ENCODE data around the gene C19orf33.
"Not testable (repeated sequence)": the region's sequence is repeated elsewhere in the genome, so short reads cannot be mapped to it uniquely, and the experiment has no call there.

C19orf33 gene

GRCh38 chr19:38303517-38304351 is at the start of gene C19orf33:
C19orf33 (plus strand) TSS chr19:38304251; CDS start chr19:38304262, 11 bp downstream.
- DNase-seq = no peak

GRCh38 chr19:38255383-38256014 is 48.6 kb upstream of the C19orf33 start:
- DNase-seq = no peak

DNA sequence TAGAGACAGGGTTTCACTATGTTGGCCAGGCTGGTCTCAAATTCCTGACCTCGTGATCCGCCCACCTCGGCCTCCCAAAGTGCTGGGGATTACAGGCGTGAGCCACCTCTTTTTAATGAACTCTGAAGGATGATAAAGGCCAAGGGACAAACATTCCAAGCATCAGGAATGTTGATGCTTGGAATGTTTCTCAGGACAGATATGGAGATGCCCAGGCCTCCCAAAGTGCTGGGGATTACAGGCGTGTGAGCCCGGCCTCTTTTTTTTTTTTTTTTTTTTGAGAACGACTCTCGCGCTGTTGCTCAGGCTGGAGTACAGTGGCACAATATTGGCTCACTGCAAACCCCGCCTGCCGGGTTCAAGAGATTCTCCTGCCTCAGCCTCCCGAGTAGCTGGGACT is 42.1 kb upstream of the C19orf33 start:
- not testable (repeated sequence) for DNase-seq

DNA sequence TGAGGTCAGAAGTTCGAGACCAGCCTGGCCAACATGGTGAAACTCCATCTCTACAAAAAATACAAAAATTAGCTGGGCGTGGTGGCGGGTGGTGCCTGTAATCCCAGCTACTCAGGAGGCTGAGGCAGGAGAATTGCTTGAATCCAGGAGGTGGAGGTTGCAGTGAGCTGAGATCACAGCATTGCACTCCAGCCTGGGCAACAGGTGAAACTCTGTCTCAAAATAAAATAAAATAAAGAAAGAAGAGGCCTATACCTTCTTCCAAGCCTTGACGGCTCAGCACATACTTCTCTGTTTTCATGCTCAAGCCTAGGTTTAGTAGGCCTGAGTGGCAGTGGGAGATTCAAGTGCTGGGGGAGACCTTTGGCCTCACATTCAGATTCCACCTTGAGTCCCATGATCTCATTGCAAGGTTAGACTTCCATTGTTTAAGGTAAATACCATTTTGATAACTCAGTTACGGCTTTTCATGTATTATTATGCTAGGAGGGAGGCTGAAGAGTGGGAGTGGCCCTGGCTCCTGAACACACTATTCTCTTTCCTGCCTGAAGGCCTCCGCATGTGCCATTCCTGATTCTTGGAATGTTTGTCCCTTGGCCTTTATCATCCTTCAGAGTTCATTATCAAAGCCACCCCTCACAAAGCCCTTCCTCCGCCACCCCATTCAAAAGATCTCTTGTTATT is 41.3 kb upstream of the C19orf33 start:
- no peak for DNase-seq

GRCh38 chr19:38263689-38264485 is 40.2 kb upstream of the C19orf33 start:
- DNase-seq = peak; percentile 99

GRCh38 chr19:38264486-38265212 is 39.4 kb upstream of the C19orf33 start, which contains the start of gene SPINT2:
SPINT2 (plus strand) TSS chr19:38264573; CDS start chr19:38264893, 320 bp downstream.
- peak; percentile 99 for DNase-seq

DNA sequence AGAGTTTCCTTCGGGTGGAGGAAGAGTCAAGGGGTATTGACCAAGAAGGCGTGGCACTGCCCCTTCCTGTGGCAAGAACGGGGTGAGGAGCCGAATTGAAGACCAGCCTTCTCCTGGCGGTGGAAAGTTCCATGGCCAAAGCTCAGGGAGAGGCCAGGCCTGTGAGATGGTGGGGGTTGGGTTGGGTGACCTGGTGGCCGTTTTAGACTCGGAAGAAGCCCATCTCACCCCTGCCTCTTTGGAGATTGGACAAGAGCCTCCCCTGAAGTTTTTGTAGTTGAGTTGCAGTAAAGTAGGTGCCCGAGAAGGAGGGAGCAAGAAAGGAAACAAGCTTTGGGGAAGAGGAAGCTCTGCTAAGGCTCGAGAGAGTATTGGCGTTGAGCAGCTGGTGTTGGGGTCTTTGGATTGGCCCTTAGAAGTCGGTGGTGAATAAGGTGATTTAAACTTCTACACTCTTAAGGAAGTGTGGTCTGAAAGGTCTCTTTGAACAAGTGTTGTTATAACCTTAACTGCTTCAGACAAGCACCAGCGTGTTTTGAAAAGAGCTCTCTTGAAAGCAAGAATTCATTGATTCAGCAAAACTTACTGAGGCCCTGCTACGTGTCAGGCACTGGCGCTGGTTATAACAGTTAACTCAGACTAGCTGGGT is 38.7 kb upstream of the C19orf33 start:
- DNase-seq = no peak

DNA sequence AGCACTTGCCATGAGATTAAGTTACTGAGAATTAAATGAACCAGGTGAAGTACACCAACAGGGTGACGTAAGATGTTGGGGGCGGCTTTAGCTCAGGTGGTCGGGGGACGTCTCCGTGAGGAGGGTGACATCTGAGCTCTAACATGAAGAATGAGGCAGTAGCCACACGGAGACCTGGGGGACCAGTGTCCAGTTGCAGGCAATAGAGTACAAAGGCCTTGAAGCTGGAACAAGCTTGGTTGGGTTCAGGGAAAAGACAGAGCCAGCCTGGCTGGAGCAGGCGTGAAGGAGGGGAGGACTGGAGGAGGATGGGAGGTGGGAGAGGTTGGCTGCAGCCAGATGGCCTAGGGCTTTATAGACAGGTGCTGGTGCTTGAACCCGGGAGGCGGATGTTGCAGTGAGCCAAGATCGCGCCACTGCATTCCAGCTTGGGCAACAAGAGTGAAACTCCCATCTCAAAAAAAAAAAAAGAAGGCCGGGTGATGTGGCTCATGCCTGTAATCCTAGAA is 38.1 kb upstream of the C19orf33 start:
- DNase-seq = no peak

DNA sequence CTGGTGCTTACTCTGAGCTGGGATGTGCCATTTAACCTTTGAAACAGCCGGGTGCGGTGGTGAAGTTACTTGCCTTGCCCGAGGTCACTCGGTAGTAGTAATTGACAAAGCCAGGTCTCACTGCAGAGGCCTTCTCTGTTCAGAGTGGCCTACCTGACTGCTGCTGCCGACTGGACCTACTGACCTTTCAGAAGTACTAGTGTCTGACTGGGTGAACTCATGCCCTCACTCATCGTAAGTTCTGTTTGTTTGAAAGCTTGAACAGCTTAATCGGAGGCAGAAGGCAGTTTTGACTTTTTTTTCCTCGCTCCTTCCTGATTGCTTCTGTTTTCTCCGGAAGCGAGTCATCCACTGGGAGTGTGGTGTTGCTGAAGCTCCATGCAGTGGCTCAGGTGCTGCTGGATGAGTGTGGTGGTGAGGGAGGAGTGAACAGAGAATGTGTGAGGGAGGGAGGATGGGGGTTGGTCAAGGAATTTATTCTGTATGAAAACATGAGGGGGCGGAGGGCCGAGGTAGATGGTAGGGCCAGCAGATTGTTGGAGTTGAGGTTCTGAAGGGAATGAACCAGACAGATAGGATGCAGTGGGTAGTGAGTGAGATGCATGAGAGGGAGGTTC is 37.0 kb upstream of the C19orf33 start:
- no peak for DNase-seq

DNA sequence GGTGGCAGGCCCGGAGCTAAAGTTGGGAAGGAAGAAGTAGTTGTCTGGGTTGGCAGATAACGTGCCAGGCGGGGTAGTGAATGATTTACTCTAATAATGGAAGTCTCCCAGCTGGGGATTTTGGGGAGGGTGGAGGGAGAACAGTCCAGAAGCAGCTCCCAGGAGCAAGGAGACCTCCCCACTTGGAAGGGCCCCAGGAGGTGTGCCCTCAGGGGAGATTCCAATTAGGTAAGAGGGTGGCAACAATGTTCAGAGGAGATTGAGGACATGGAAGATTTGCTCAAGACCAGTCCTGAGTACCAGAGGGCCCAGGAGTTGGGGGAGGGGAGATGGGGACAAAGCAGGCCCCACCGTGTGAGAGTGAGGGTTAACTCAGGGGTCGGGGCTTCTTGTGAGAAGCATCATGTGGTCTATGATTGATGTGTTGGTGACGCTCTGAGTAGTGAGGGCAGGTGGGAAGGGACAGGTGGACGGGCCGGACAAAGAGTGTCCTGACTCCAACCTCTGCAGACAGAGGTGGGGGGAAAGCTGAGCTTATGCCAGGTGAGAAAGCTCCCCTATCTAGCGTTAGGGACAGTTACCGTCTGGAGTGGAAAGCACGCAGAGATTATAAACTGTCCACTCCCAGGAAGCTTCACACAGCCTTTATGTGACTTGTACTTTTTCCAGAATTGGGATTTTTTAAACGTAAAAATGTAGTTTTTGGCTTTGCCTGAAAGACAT is 36.1 kb upstream of the C19orf33 start:
- no peak for DNase-seq

DNA sequence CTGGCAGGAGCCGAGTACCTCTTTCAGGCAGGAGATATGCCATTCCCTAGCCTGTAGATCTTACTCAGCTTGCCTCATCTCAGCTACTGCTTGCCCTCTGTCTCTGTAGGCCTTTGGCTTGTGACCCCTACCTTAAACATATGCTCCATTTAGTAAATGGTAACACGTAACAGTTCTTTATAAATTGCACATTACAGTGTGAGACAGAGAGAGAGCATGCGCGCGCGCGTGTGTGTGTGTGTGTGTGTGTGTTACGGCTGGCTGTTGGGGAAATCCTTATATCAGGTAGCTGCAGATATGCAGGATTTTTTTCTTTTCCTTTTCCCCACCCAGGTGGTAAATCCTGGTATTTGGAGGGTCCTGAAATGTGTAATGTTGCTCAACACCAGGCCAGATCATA is 35.5 kb upstream of the C19orf33 start:
- DNase-seq = no peak

DNA sequence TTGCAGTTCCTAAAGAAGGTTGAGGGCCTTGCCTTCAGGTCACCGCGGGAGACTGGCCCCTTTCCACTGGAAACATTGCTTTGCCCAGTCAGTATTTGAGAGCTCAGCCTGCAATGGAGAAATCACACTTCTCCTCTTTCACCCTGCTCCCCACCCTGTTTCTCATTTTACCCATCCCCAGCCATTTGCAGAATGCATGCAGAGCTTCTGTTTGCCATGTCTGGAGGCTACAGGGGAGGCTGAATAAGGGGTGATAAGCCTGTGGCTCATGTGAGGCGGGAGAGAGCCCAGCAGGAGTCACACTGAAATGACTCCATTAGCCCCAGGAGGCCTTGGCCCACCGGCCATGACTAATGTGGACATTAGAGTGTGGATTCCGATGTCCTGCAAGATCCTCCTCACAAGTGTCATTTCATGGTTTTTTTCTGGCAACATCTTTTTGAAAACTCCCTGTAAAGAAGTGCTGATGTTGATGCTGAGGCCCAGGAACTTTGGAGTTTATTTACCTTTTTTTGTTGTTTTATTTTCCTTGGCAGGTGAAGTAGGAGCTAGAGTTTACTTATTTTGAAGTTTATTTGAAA is 33.4 kb upstream of the C19orf33 start:
- DNase-seq = no peak

GRCh38 chr19:38273499-38273898 is 30.6 kb upstream of the C19orf33 start:
- DNase-seq = no peak

DNA sequence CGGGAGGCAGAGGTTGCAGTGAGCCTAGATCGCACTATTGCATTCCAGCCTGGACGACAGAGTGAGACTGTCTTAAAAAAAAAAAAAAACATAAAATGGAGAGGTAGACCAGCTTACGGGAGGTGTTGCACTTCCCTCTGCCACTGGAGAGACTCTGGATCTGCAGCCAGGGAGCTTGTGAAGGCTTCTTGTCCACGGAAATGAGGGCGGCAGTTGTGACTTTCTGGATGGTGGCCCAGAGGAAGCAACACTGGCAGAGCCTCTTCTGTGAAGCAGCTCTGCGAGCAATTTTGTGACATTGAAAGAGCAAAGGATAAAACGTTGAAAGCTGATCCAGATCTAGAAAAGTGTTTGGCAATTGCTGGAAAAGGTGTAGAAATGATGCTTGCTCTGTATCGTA is 29.3 kb upstream of the C19orf33 start:
- no peak for DNase-seq

DNA sequence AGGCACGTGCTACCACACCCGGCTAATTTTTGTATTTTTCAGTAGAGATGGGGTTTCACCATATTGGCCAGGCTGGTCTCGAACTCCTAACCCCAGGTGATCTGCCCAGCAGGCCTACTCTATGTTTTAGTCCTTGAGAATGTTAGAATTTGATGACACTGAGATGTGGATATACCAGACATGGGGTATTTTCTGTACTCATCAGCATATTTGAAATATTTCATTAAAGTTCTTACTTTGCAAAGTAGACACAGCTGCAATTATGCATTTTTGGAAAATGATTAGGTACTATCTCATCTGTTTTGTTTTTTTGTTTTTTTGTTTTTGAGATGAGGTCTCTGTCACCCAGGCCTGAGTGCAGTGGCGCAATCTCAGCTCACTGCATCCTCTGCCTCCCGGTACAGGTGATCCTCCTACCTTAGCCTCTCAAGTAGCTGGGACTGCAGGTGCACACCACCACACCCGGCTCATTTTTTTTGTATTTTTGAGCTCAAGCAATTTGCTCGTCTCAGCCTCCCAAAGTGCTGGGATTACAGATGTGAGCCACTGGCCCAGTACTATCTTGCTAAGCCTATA is 27.0 kb upstream of the C19orf33 start:
- DNase-seq = no peak

DNA sequence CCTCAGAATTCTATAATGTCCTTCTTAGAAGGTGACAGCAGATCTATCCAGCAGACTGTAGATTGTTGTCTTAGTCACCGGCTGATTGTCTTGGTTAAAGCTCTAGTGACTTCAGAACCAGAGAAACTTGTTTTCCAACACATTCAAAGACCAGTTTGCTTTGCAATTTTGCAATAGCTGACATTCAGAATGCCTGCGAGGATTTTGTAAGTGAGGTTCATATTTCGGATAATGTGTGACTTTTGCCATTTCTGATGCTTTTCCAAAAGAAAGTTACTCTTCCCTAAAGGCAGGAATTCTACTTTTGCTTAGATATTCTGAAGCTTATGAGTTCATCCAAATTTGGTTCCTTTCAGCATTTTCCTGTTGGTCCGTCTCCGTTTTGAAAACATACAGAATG is 26.5 kb upstream of the C19orf33 start:
- no peak for DNase-seq

GRCh38 chr19:38277969-38278680 is 25.9 kb upstream of the C19orf33 start:
- DNase-seq = no peak

DNA sequence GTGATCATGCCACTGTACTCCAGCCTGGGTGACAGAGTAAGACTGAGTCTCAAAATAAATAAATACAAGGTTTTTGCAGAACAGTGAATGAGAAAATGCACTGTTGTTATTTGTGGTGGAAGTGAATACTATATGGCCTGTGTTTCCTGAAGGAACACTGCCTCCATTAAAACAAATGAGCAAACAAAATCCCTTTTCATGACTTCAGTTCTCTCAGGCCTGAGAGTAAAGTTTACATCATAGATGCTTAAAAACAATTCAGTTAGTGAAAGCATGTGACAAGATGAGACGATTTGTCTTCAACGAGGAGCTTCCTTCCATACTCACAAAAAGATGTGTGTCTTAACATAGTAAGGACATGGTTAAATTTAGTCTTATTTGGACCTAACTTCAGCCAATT is 25.3 kb upstream of the C19orf33 start:
- no peak for DNase-seq
